Hepatocyte (in vitro differentiated cells): ENCODE data around the gene PRDM5.

Experiments
- CTCF ChIP-seq: fragments of 200-600 bp; sonication (generic); IDR thresholded peaks from 2 replicates; pipeline ENCODE4 v1.5.1; 2016; ENCODE audit warnings: antibody characterized with exemption, mild to moderate bottlenecking; ENCODE audit not compliant: poor library complexity
- EZH2phosphoT487 ChIP-seq: fragments of 200-600 bp; sonication (generic); IDR thresholded peaks from one replicate; pipeline ENCODE4 v1.6.1; 2018; ENCODE audit warnings: antibody characterized with exemption, mild to moderate bottlenecking, low read depth, moderate library complexity; ENCODE audit not compliant: unreplicated experiment, severe bottlenecking

DNA sequence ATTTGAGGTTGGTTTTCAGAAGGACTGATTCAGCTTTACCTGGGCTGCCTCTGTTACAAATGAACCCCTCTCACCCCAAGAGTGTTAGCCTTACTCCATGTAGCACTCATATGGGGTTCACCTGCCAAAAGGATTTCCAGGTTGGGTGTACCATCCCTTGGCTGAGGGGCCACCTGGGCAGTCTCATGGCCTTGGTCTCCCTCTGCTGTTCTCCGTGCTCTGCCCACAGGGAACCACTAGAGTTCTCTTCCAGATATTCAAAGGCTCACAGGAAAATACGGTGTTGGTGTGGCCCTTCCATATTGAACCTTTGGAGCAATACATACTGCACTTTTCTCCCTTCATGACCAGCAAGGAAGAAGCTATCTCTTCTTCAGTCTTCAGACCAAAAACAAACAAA lies 18.0 kb upstream of the PRDM5 start:
- TF ChIP-seq CTCF (no peak), EZH2phosphoT487 (no peak)
